HepG2 (cell line): ENCODE results near the gene POU4F2. TPM values are rescaled to one million over a fixed set of nuclear protein-coding genes. Genes with fewer than 3 reads are reported as not detected.

Experiments
- ATAC-seq: fragments of 200-7000 bp; cut with Tn5 transposase; 3 replicates; pipeline ENCODE4 v1.9.1; 2020; ENCODE audit warnings: mild to moderate bottlenecking, moderate library complexity
- BruUV-seq: library from RNA; stranded (reverse); fragments of 400-500 nt; replicated peaks from 2 replicates; lab custom pipeline; 2021; lab: Mats Ljungman, UMichigan
- CTCF ChIA-PET: fragments of 300-600 bp; formaldehyde crosslinking; extraction: SDS; loops from one replicate; lab custom pipeline; 2021; ENCODE audit warnings: low total read pairs, inconsistent platforms, low intra/inter-chr PET ratio; lab: Yijun Ruan, JAX
- POLR2A ChIA-PET: fragments of 350-600 bp; sonication (Branson Sonifier 250); formaldehyde crosslinking; loops from one replicate; lab custom pipeline; 2020; ENCODE audit warnings: antibody characterized with exemption, inconsistent platforms; lab: Yijun Ruan, JAX
- DNase-seq: peaks from one replicate; pipeline ENCODE4 v3.0.0-alpha.2; 2015; ENCODE audit warnings: low spot score
- FAIRE-seq: peaks from 3 replicates; lab custom pipeline; 2011; peaks lifted over from hg19 to GRCh38; lab: Jason Lieb, UNC
- H2AFZ ChIP-seq: one replicate; pipeline ENCODE4 v1.6.1; 2011; ENCODE audit warnings: low read length, inconsistent platforms
- H3K27ac ChIP-seq: fragments of 300-600 bp; 3 replicates; pipeline ENCODE4 v1.8.0; 2011; ENCODE audit warnings: mixed run types, mild to moderate bottlenecking, mixed read lengths, low read length, inconsistent platforms; ENCODE audit not compliant: insufficient read depth; ENCODE audit errors: extremely low read length
- H3K27me3 ChIP-seq, 2 experiments: fragments of 200-600 bp in 1 of 2; 2 replicates in 1 of 2; 3 replicates in 1 of 2; pipeline versions ENCODE4 v1.6.0 to v1.8.0; 2011; ENCODE audit warnings: low read length in 2 of 2, mild to moderate bottlenecking in 2 of 2, moderate library complexity in 2 of 2, inconsistent platforms in 1 of 2; ENCODE audit not compliant: insufficient read depth in 2 of 2, control insufficient read depth in 1 of 2
- H3K36me3 ChIP-seq, 2 experiments: fragments of 200-600 bp in 1 of 2; replicated peaks in 1 of 2; 2 replicates in 1 of 2; 3 replicates in 1 of 2; pipeline versions ENCODE4 v1.5.1 to v1.8.0; 2011; ENCODE audit warnings: low read length in 2 of 2, inconsistent platforms in 1 of 2; ENCODE audit not compliant: insufficient read depth in 2 of 2, control insufficient read depth in 1 of 2
- H3K4me1 ChIP-seq: 2 replicates; pipeline ENCODE4 v1.5.1; 2012; ENCODE audit warnings: low read length, inconsistent platforms; ENCODE audit not compliant: insufficient read depth
- H3K4me2 ChIP-seq: 2 replicates; pipeline ENCODE4 v1.6.0; 2011; ENCODE audit warnings: low read depth, low read length, inconsistent platforms
- H3K4me3 ChIP-seq, 3 experiments: fragments of 200-600 bp in 1 of 3; sonication (generic), shearing (Covaris generic) in 1 of 3; replicated peaks in 1 of 3; 2 replicates each; pipeline ENCODE4 v1.5.1; 2011 to 2016; ENCODE audit warnings: low read length in 3 of 3, inconsistent platforms in 2 of 3, low read depth in 2 of 3, mild to moderate bottlenecking in 2 of 3, control low read depth in 1 of 3, mixed read lengths in 1 of 3; ENCODE audit not compliant: insufficient read depth in 1 of 3
- H3K79me2 ChIP-seq: one replicate; pipeline ENCODE4 v1.6.1; 2011; ENCODE audit warnings: low read length, inconsistent platforms; ENCODE audit not compliant: insufficient read depth
- H3K9ac ChIP-seq: 2 replicates; pipeline ENCODE4 v1.6.0; 2011; ENCODE audit warnings: mild to moderate bottlenecking, low read depth, low read length, inconsistent platforms; ENCODE audit not compliant: insufficient read depth
- H3K9me3 ChIP-seq: 2 replicates; pipeline ENCODE4 v1.5.1; 2012; ENCODE audit warnings: mild to moderate bottlenecking, low read length
- H4K20me1 ChIP-seq: 2 replicates; pipeline ENCODE4 v1.6.0; 2011; ENCODE audit warnings: inconsistent platforms, mild to moderate bottlenecking, low read length, moderate library complexity; ENCODE audit not compliant: insufficient read depth
- CCDC6 ChIP-seq: sonication (generic); formaldehyde crosslinking; IDR thresholded peaks from 2 replicates; pipeline ENCODE4 v1.8.1; 2022; ENCODE audit warnings: mild to moderate bottlenecking, missing genetic modification reagents, moderate library complexity
- CREB1 ChIP-seq, 2 experiments: fragments of 450-650 bp in 1 of 2; IDR thresholded peaks; 2 replicates each; pipeline ENCODE4 v1.6.1; 2016 to 2017; ENCODE audit warnings: control low read depth in 1 of 2, mild to moderate bottlenecking in 1 of 2, missing compliant biosample characterization in 1 of 2, missing genetic modification characterization in 1 of 2
- CREB3 ChIP-seq: sonication (generic); formaldehyde crosslinking; IDR thresholded peaks from 2 replicates; pipeline ENCODE4 v1.5.0; 2020; ENCODE audit warnings: missing genetic modification reagents
- EHMT2 ChIP-seq: fragments of 200-600 bp; sonication (generic); IDR thresholded peaks from 2 replicates; pipeline ENCODE4 v1.7.0; 2017; ENCODE audit warnings: antibody characterized with exemption, low read depth, low read length, borderline replicate concordance
- FOXA3 ChIP-seq: IDR thresholded peaks from 2 replicates; pipeline ENCODE4 v1.6.1; 2016; ENCODE audit warnings: missing genetic modification reagents, missing compliant biosample characterization
- HOXA5 ChIP-seq: sonication (generic); formaldehyde crosslinking; IDR thresholded peaks from 2 replicates; pipeline ENCODE4 v1.4.0; 2020; ENCODE audit warnings: missing genetic modification reagents
- MTF2 ChIP-seq: sonication (generic); formaldehyde crosslinking; IDR thresholded peaks from 2 replicates; pipeline ENCODE4 v1.5.0; 2020; ENCODE audit warnings: missing genetic modification reagents, borderline replicate concordance
- NCOR1 ChIP-seq: fragments of 200-600 bp; sonication (generic); IDR thresholded peaks from 2 replicates; pipeline ENCODE4 v1.7.0; 2017; ENCODE audit warnings: antibody characterized with exemption, low read length, borderline replicate concordance
- ZBTB43 ChIP-seq: sonication (generic); formaldehyde crosslinking; conservative IDR thresholded peaks from 2 replicates; pipeline ENCODE4 v1.4.0; 2020; ENCODE audit warnings: missing genetic modification reagents
- ZFY ChIP-seq: sonication (generic); formaldehyde crosslinking; IDR thresholded peaks from 2 replicates; pipeline ENCODE4 v1.4.0; 2020; ENCODE audit warnings: missing genetic modification reagents
- ZNF441 ChIP-seq: sonication (generic); formaldehyde crosslinking; IDR thresholded peaks from 2 replicates; pipeline ENCODE4 v1.7.0; 2021; ENCODE audit warnings: missing genetic modification reagents, borderline replicate concordance
- ZNF468 ChIP-seq: sonication (generic); formaldehyde crosslinking; IDR thresholded peaks from 2 replicates; pipeline ENCODE4 v1.8.0; 2022; ENCODE audit warnings: mild to moderate bottlenecking, moderate library complexity, missing genetic modification reagents
- ZNF782 ChIP-seq: sonication (generic); formaldehyde crosslinking; IDR thresholded peaks from 2 replicates; pipeline ENCODE4 v1.4.0; 2020; ENCODE audit warnings: missing genetic modification reagents, mild to moderate bottlenecking, borderline replicate concordance
- ZNF800 ChIP-seq: sonication (generic); formaldehyde crosslinking; IDR thresholded peaks from 2 replicates; pipeline ENCODE4 v1.4.0; 2020; ENCODE audit warnings: missing genetic modification reagents
- WGBS: methylation state at CpG from one replicate; pipeline ENCODE4 v1.1.6; 2017; ENCODE audit warnings: low lambda C conversion rate; 5-methylcytosine and 5-hydroxymethylcytosine counted together
- in situ Hi-C: cut with HindIII; loops from 2 replicates; pipeline ENCODE4 v1.10.0; 2017; ENCODE audit warnings: low pct_unique_long_range_greater_than_20kb; ENCODE audit not compliant: extremely low pct_ligation_motif_present
- intact Hi-C: fragments of 100-400 bp; cut with micrococcal nuclease; formaldehyde crosslinking; loops from one replicate; pipeline ENCODE4 v1.10.0; 2022; ENCODE audit not compliant: unreplicated experiment
- polyA plus RNA-seq, 8 experiments: library from polyadenylated mRNA; depleted of rRNA in 3 of 8; stranded (reverse) in 7 of 8; unstranded in 1 of 8; fragments of >200 nt; fragmentation: Illumina TruSeq in 4 of 8; extraction: Trizol in 4 of 8; gene quantifications; 2 replicates each; pipeline versions ENCODE4 v1.2.1 to v1.2.3, GENCODE V29; 2011 to 2016; ENCODE audit warnings: low read depth in 4 of 8, missing spikeins in 1 of 8, mixed read lengths in 1 of 8; ENCODE audit not compliant: insufficient read depth in 1 of 8
- total RNA-seq, 5 experiments: library from RNA; depleted of rRNA; stranded (reverse); fragments of >200 nt; fragmentation: Illumina TruSeq; extraction: Trizol; gene quantifications; 2 replicates each; pipeline ENCODE4 v1.2.3, GENCODE V29; 2016; ENCODE audit warnings: low read depth in 1 of 5

Gene POU4F2
- total and polyA plus RNA-seq, 2 of the 13 experiments (the other 11 are each of a cell fraction or from before 2014, with no cell fraction given), result not detected

- Histone ChIP-seq H3K27me3 (peaks cover 3 to 9% of the 10 kb centered on the region in 2 experiments; a peak in 3 of 5 replicates), H3K4me1 (no peaks in the 10 kb centered on the region), H3K79me2 (no peaks in the 10 kb centered on the region), H4K20me1 (no peaks in the 10 kb centered on the region), H3K4me3 (no peak overlapping the region), H3K9ac (no peak overlapping the region), H3K36me3 (no peaks in the 10 kb centered on the region), H3K4me2 (no peak overlapping the region), H3K27ac (no peak overlapping the region), H2AFZ (no peak overlapping the region), H3K9me3 (no peaks in the 10 kb centered on the region)
- no peak for DNase-seq
- no peak for FAIRE-seq
- ChIA-PET POLR2A (no interaction called here), CTCF (no interaction called here)
- in situ Hi-C loops, result no loop called here
- WGBS, result 25% methylated on average over 18 of the region's 46 CpGs
- BruUV-seq, result no TSS peak
- ATAC-seq, result no peak
- intact Hi-C loops, result no loop called here
- TF ChIP-seq CREB1 (IDR thresholded peaks at IDR 0.05), result no peak
- TF ChIP-seq CREB1 (CRISPR knock-in tag; IDR thresholded peaks at IDR 0.05), result no peak
- no peak for TF ChIP-seq EHMT2
- TF ChIP-seq ZFY (CRISPR knock-in tag), result no peak
- no peak for TF ChIP-seq ZBTB43 (CRISPR knock-in tag)
Measured at GRCh38 chr4:146647615-146648460, 9.1 kb downstream of the POU4F2 start.

GRCh38 chr4:146648461-146648783 is 9.7 kb downstream of the POU4F2 start:
- in situ Hi-C loops (no loop called here), intact Hi-C loops (no loop called here)
- Histone ChIP-seq H3K4me2 (no peak overlapping the region), H3K36me3 (no peaks in the 10 kb centered on the region), H3K4me1 (no peaks in the 10 kb centered on the region), H2AFZ (no peak overlapping the region), H3K27me3 (peaks cover 3 to 9% of the 10 kb centered on the region in 2 experiments; a peak in 3 of 5 replicates), H3K79me2 (no peaks in the 10 kb centered on the region), H3K9ac (no peak overlapping the region), H3K4me3 (no peak overlapping the region), H3K27ac (no peak overlapping the region), H3K9me3 (no peaks in the 10 kb centered on the region), H4K20me1 (no peaks in the 10 kb centered on the region)
- FAIRE-seq, result no peak
- ChIA-PET POLR2A (no interaction called here), CTCF (no interaction called here)
- BruUV-seq, result no TSS peak
- ATAC-seq, result no peak
- no peak for DNase-seq
- no CpG with 5 or more reads among the region's 16 CpGs for WGBS
- TF ChIP-seq ZNF441 (CRISPR knock-in tag) (no peak), HOXA5 (no peak), CREB3 (CRISPR knock-in tag) (no peak), MTF2 (CRISPR knock-in tag) (no peak), ZNF782 (CRISPR knock-in tag) (no peak), FOXA3 (CRISPR knock-in tag) (no peak), NCOR1 (no peak), CCDC6 (CRISPR knock-in tag) (no peak), ZNF468 (CRISPR knock-in tag) (no peak), ZNF800 (CRISPR knock-in tag) (no peak)
